ENCODE results near the gene SLC22A4.

The SLC22A4 gene

GRCh38 chr5:132293992-132294727 is at the start of gene SLC22A4:
SLC22A4 (plus strand) TSS chr5:132294394; CDS start chr5:132294617, 223 bp downstream.
- H3K4me1 Mint-ChIP-seq, result peaks cover 34% of the 10 kb centered on the region
- ATAC-seq (peak; percentile 84), DNase-seq (peak; percentile 90)
- H3K4me3 Mint-ChIP-seq, result peak within 1 kb of the TSS; percentile 93
- no peaks in the 10 kb centered on the region for H3K36me3 Mint-ChIP-seq (ENCODE audit: low read depth)
- H3K9me3 Mint-ChIP-seq, result no peaks in the 10 kb centered on the region
- peak within 1 kb of the TSS; percentile 95 for H3K27ac Mint-ChIP-seq
- H3K27me3 Mint-ChIP-seq, result peaks cover 1% of the 10 kb centered on the region

- peaks cover 16% of the 10 kb centered on the region for H3K27me3 Mint-ChIP-seq
- H3K27ac Mint-ChIP-seq, result no peak overlapping the region
- no peak for DNase-seq
- no peak for ATAC-seq
- no peaks in the 10 kb centered on the region for H3K4me1 Mint-ChIP-seq
- peaks cover 15% of the 10 kb centered on the region for H3K36me3 Mint-ChIP-seq (ENCODE audit: low read depth)
- H3K4me3 Mint-ChIP-seq, result no peak overlapping the region
- peaks cover 37% of the 10 kb centered on the region for H3K9me3 Mint-ChIP-seq
Measured at GRCh38 chr5:132245593-132245992, 48.6 kb upstream of the SLC22A4 start.

- Mint-ChIP-seq H3K4me1 (no peaks in the 10 kb centered on the region), H3K27ac (no peak overlapping the region), H3K9me3 (peaks cover 37% of the 10 kb centered on the region), H3K36me3 (ENCODE audit: low read depth) (peaks cover 15% of the 10 kb centered on the region), H3K4me3 (no peak overlapping the region), H3K27me3 (peaks cover 16% of the 10 kb centered on the region)
- ATAC-seq (no peak), DNase-seq (no peak)
Measured at GRCh38 chr5:132246806-132247205, 47.4 kb upstream of the SLC22A4 start.

GRCh38 chr5:132250547-132250946 is 43.6 kb upstream of the SLC22A4 start:
- Mint-ChIP-seq H3K27me3 (peaks cover 12% of the 10 kb centered on the region), H3K9me3 (peaks cover 15% of the 10 kb centered on the region), H3K36me3 (ENCODE audit: low read depth) (peaks cover 10% of the 10 kb centered on the region), H3K27ac (no peak overlapping the region), H3K4me3 (no peak overlapping the region), H3K4me1 (no peaks in the 10 kb centered on the region)
- DNase-seq (no peak), ATAC-seq (no peak)

- Mint-ChIP-seq H3K4me1 (no peaks in the 10 kb centered on the region), H3K27me3 (peaks cover 10% of the 10 kb centered on the region), H3K9me3 (peaks cover 8% of the 10 kb centered on the region), H3K4me3 (no peak overlapping the region), H3K36me3 (ENCODE audit: low read depth) (peaks cover 7% of the 10 kb centered on the region), H3K27ac (no peak overlapping the region)
- ATAC-seq (no peak), DNase-seq (no peak)
Measured at GRCh38 chr5:132251220-132251725, 42.9 kb upstream of the SLC22A4 start.

- H3K4me3 Mint-ChIP-seq, result no peak overlapping the region
- no peaks in the 10 kb centered on the region for H3K36me3 Mint-ChIP-seq (ENCODE audit: low read depth)
- no peak overlapping the region for H3K27ac Mint-ChIP-seq
- ATAC-seq (no peak), DNase-seq (no peak)
- H3K9me3 Mint-ChIP-seq, result no peaks in the 10 kb centered on the region
- H3K27me3 Mint-ChIP-seq, result peaks cover 13% of the 10 kb centered on the region
- H3K4me1 Mint-ChIP-seq, result peaks cover 2% of the 10 kb centered on the region
Measured at GRCh38 chr5:132253008-132253441, 41.2 kb upstream of the SLC22A4 start.

- DNase-seq (no peak), ATAC-seq (no peak)
- Mint-ChIP-seq H3K4me1 (peaks cover 2% of the 10 kb centered on the region), H3K27ac (no peak overlapping the region), H3K4me3 (no peak overlapping the region), H3K9me3 (no peaks in the 10 kb centered on the region), H3K27me3 (peaks cover 18% of the 10 kb centered on the region), H3K36me3 (ENCODE audit: low read depth) (no peaks in the 10 kb centered on the region)
Measured at GRCh38 chr5:132253452-132254320, 40.5 kb upstream of the SLC22A4 start.

- Mint-ChIP-seq H3K27me3 (peaks cover 18% of the 10 kb centered on the region), H3K36me3 (ENCODE audit: low read depth) (no peaks in the 10 kb centered on the region), H3K9me3 (no peaks in the 10 kb centered on the region), H3K27ac (no peak overlapping the region), H3K4me1 (peaks cover 5% of the 10 kb centered on the region), H3K4me3 (no peak overlapping the region)
- no peak for ATAC-seq
- no peak for DNase-seq
Measured at GRCh38 chr5:132254321-132254977, 39.7 kb upstream of the SLC22A4 start.

GRCh38 chr5:132256086-132256782 is 38.0 kb upstream of the SLC22A4 start:
- H3K9me3 Mint-ChIP-seq, result no peaks in the 10 kb centered on the region
- peaks cover 22% of the 10 kb centered on the region for H3K4me1 Mint-ChIP-seq
- ATAC-seq (no peak), DNase-seq (no peak)
- peaks cover 18% of the 10 kb centered on the region for H3K27me3 Mint-ChIP-seq
- H3K36me3 Mint-ChIP-seq (ENCODE audit: low read depth), result no peaks in the 10 kb centered on the region
- H3K27ac Mint-ChIP-seq, result no peak overlapping the region
- H3K4me3 Mint-ChIP-seq, result no peak overlapping the region

- peaks cover 27% of the 10 kb centered on the region for H3K4me1 Mint-ChIP-seq
- H3K27me3 Mint-ChIP-seq, result peaks cover 18% of the 10 kb centered on the region
- no peak for ATAC-seq
Measured at GRCh38 chr5:132256783-132257130, 37.4 kb upstream of the SLC22A4 start.

GRCh38 chr5:132257131-132258101 is 36.8 kb upstream of the SLC22A4 start, which contains the start of gene PDLIM4:
PDLIM4 (plus strand) TSS chr5:132257696; CDS start chr5:132257735, 39 bp downstream.
- no peaks in the 10 kb centered on the region for H3K36me3 Mint-ChIP-seq (ENCODE audit: low read depth)
- ATAC-seq, result no peak
- no peaks in the 10 kb centered on the region for H3K9me3 Mint-ChIP-seq
- no peak for DNase-seq
- H3K27ac Mint-ChIP-seq, result no peak within 1 kb of the TSS
- peaks cover 34% of the 10 kb centered on the region for H3K4me1 Mint-ChIP-seq
- H3K4me3 Mint-ChIP-seq, result no peak within 1 kb of the TSS
- H3K27me3 Mint-ChIP-seq, result peaks cover 18% of the 10 kb centered on the region

More at GRCh38 chr5:132256783-132257130, 37.4 kb upstream of the SLC22A4 start:
- DNase-seq, result no peak
- no peaks in the 10 kb centered on the region for H3K36me3 Mint-ChIP-seq (ENCODE audit: low read depth)
- no peaks in the 10 kb centered on the region for H3K9me3 Mint-ChIP-seq
- H3K4me3 Mint-ChIP-seq, result no peak overlapping the region
- no peak overlapping the region for H3K27ac Mint-ChIP-seq

- Mint-ChIP-seq H3K4me3 (no peak overlapping the region), H3K36me3 (ENCODE audit: low read depth) (no peaks in the 10 kb centered on the region), H3K27ac (no peak overlapping the region), H3K4me1 (peaks cover 44% of the 10 kb centered on the region), H3K27me3 (peaks cover 18% of the 10 kb centered on the region), H3K9me3 (no peaks in the 10 kb centered on the region)
- no peak for DNase-seq
- ATAC-seq, result no peak
Measured at GRCh38 chr5:132258102-132259068, 35.8 kb upstream of the SLC22A4 start.

Data from activated naive CD8-positive, alpha-beta T cell treated with anti-CD3 and anti-CD28 coated beads, Interleukin-2, amount 50 U/mL, for 24 hours (primary cell).